Right lobe of liver (tissue), 6 donors: ENCODE measurements around the gene IL17RB. TPM values are rescaled to one million over a fixed set of nuclear protein-coding genes. Genes with fewer than 3 reads are reported as not detected.
A peak's percentile ranks its signal among the peaks of the same experiment; 100 is the strongest.

ENCODE experiments used
- ATAC-seq, 4 donors: fragments of 200-7000 bp; cut with Tn5 transposase; one replicate each; pipeline ENCODE4 v1.9.1; 2020; ENCODE audit warnings: mild to moderate bottlenecking in 4 of 4, moderate library complexity in 4 of 4
- DNase-seq, 3 donors: peaks; one replicate each; pipeline ENCODE4 v3.0.0-alpha.2; 2020
- H3K27ac ChIP-seq, 3 donors: fragments of 200-600 bp; one replicate each; pipeline ENCODE4 v1.8.0; 2022
- H3K27me3 ChIP-seq, 2 donors: fragments of 200-600 bp; one replicate each; pipeline ENCODE4 v1.8.0; 2022
- H3K36me3 ChIP-seq, 4 donors: fragments of 200-600 bp; sonication (generic) in 1 of 4; one replicate each; pipeline versions ENCODE4 v1.5.1 to v1.8.0; 2017 to 2022; ENCODE audit warnings: control low read depth in 1 of 4
- H3K4me1 ChIP-seq, 4 donors: fragments of 200-600 bp; sonication (generic) in 1 of 4; one replicate each; pipeline versions ENCODE4 v1.5.1 to v1.8.0; 2017 to 2022; ENCODE audit warnings: control low read depth in 1 of 4
- H3K4me3 ChIP-seq, 3 donors: fragments of 200-600 bp; one replicate each; pipeline ENCODE4 v1.8.0; 2022
- H3K9me3 ChIP-seq, 4 donors: fragments of 200-600 bp; sonication (generic) in 1 of 4; one replicate each; pipeline versions ENCODE4 v1.5.1 to v1.8.0; 2017 to 2022; ENCODE audit warnings: control low read depth in 1 of 4
- POLR2A ChIP-seq: fragments of 450-650 bp; IDR thresholded peaks from one replicate; pipeline ENCODE4 v1.6.1; 2017; ENCODE audit warnings: antibody characterized with exemption, mild to moderate bottlenecking
- WGBS: methylation state at CpG from one replicate; pipeline ENCODE4 v1.1.6; 2018; ENCODE audit warnings: low coverage, low lambda C conversion rate; ENCODE audit not compliant: insufficient coverage; ENCODE audit errors: missing lambda C conversion rate; 5-methylcytosine and 5-hydroxymethylcytosine counted together
- intact Hi-C, 2 donors: fragments of 100-400 bp; cut with DNase I; formaldehyde crosslinking; loops; one replicate each; pipeline versions ENCODE4 v1.11.2 to v1.14.1; 2022
- total RNA-seq, 6 experiments: library from RNA; depleted of rRNA in 2 of 6; stranded (reverse); fragments of >200 nt in 2 of 6; fragmentation: NEBNext Ultra II Directional in 3 of 6; extraction: Animal tissue kit (Norgen Biotek cat#: 25700) in 3 of 6; gene quantifications; one replicate each; pipeline versions ENCODE4 v1.1.0 to v1.2.4, GENCODE V29; 2016 to 2023
- TF ChIP-seq, protein P1 (sequence below), 4 donors: fragments of 200-600 bp in 3 of 4; fragments of 450-650 bp in 1 of 4; IDR thresholded peaks; one replicate each; pipeline versions ENCODE4 v1.5.1 to v1.8.0; 2016 to 2022; ENCODE audit warnings: antibody characterized with exemption in 4 of 4, mild to moderate bottlenecking in 2 of 4
- donor health status: DM: no; HTN: yes; CAD: no.
- donor health status: DM: no; HTN: no; CAD: no.
- donor health status: DM: no; HTN: no; CAD: no.
- donor health status: DM: no; HTN: yes; CAD: no.
- donor health status: DM: no; HTN: yes; CAD: no.

The IL17RB gene
- total RNA-seq, 6 experiments from 2014 or later: 19.8 to 30.2 (median 27.3) TPM

- Histone ChIP-seq H3K4me1 (peaks cover 0 to 7% (median 3%) of the 10 kb centered on the region in 4 donors), H3K36me3 (peaks cover 0 to 30% (median 11%) of the 10 kb centered on the region in 4 donors), H3K27me3 (no peaks in the 10 kb centered on the region), H3K27ac (peak overlapping the region in 2 of 3 donors; percentile 27 to 39), H3K9me3 (no peaks in the 10 kb centered on the region), H3K4me3 (no peak overlapping the region)
- DNase-seq (no peak), ATAC-seq (no peak)
- intact Hi-C loops: no loop called here
- WGBS: 84% methylated on average over 7 of the region's 7 CpGs
- TF ChIP-seq, protein P1, sequence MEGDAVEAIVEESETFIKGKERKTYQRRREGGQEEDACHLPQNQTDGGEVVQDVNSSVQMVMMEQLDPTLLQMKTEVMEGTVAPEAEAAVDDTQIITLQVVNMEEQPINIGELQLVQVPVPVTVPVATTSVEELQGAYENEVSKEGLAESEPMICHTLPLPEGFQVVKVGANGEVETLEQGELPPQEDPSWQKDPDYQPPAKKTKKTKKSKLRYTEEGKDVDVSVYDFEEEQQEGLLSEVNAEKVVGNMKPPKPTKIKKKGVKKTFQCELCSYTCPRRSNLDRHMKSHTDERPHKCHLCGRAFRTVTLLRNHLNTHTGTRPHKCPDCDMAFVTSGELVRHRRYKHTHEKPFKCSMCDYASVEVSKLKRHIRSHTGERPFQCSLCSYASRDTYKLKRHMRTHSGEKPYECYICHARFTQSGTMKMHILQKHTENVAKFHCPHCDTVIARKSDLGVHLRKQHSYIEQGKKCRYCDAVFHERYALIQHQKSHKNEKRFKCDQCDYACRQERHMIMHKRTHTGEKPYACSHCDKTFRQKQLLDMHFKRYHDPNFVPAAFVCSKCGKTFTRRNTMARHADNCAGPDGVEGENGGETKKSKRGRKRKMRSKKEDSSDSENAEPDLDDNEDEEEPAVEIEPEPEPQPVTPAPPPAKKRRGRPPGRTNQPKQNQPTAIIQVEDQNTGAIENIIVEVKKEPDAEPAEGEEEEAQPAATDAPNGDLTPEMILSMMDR (IDR thresholded peaks at IDR 0.05): no peak
- TF ChIP-seq POLR2A: no peak
Observed at GRCh38 chr3:53858096-53858741, 11.9 kb downstream of the IL17RB start.

DNA sequence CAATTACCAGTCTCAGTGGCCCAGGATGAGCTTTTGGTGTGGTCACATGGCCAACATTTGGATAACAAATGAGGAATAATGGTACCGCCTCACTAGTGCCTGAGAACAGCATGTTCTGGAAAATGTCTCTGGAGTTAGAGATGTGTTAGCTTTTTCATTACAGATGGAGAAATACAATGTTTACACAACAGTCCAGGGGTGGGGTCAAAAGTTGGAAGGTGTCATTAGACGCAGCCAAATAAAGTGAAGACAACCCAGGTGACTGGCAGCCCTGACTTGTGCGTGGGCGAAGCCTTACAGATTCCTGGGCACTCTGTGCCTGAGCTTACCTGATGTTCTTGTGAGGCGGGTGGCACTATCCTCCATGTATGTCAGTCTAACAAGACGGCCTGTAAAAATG, 12.8 kb downstream of the IL17RB start:
- TF ChIP-seq, protein P1 (IDR thresholded peaks at IDR 0.05): no peak
- TF ChIP-seq POLR2A: no peak
- H3K27ac ChIP-seq: peak overlapping the region in 2 of 3 donors; percentile 27 to 39
- ATAC-seq (peak; percentile 74 to 79 (median 78)), DNase-seq (peak in 1 of 3 donors; percentile 59)
- no peak overlapping the region for H3K4me3 ChIP-seq
- peaks cover 0 to 35% (median 11%) of the 10 kb centered on the region in 4 donors for H3K36me3 ChIP-seq
- H3K9me3 ChIP-seq: no peaks in the 10 kb centered on the region
- WGBS: 75% methylated on average over 6 of the region's 6 CpGs
- H3K4me1 ChIP-seq: peaks cover 0 to 7% (median 3%) of the 10 kb centered on the region in 4 donors
- no peaks in the 10 kb centered on the region for H3K27me3 ChIP-seq
- intact Hi-C loops: no loop called here

DNA sequence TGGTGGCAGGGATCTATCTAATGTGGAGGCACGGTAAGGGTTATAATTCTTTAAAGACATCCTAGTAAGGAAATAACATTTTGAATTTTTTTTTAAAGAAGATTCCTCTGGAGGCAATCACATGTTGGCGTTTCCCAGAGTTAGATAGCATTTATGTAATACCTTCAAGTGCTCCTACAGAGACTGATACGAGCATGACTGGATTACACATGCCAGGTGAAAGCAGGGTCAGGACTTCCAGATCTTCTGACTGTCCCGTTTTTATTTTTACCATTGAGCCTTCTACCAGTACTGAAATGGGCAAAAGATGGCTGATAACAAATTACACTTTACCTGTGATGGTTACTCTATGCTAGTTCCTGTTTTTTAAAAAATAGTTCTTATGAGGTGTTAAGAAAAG, 13.8 kb downstream of the IL17RB start:
- Histone ChIP-seq H3K27ac (peak overlapping the region in 1 of 3 donors; percentile 36), H3K9me3 (no peaks in the 10 kb centered on the region), H3K4me3 (no peak overlapping the region), H3K36me3 (peaks cover 0 to 43% (median 15%) of the 10 kb centered on the region in 4 donors), H3K4me1 (peaks cover 0 to 7% (median 3%) of the 10 kb centered on the region in 4 donors), H3K27me3 (no peaks in the 10 kb centered on the region)
- intact Hi-C loops: no loop called here
- WGBS: 60% methylated on average over 4 of the region's 4 CpGs
- TF ChIP-seq, protein P1 (IDR thresholded peaks at IDR 0.05): no peak
- TF ChIP-seq POLR2A: no peak
- DNase-seq (no peak), ATAC-seq (no peak)

- intact Hi-C loops: no loop called here
- ATAC-seq (no peak), DNase-seq (no peak)
- TF ChIP-seq, protein P1 (IDR thresholded peaks at IDR 0.05): no peak
- TF ChIP-seq POLR2A: no peak
- H3K36me3 ChIP-seq: peaks cover 0 to 54% (median 15%) of the 10 kb centered on the region in 4 donors
- H3K27me3 ChIP-seq: no peaks in the 10 kb centered on the region
- H3K4me1 ChIP-seq: peaks cover 0 to 17% (median 3%) of the 10 kb centered on the region in 4 donors
- 100% methylated on average over 3 of the region's 3 CpGs for WGBS
- H3K27ac ChIP-seq: no peak overlapping the region
- H3K4me3 ChIP-seq: no peak overlapping the region
- no peaks in the 10 kb centered on the region for H3K9me3 ChIP-seq
Observed at GRCh38 chr3:53862241-53862640, 15.9 kb downstream of the IL17RB start.
